COLO829 (cell line): ENCODE results near the gene UXS1.

Experiments used
- DNase-seq: peaks from one replicate; pipeline ENCODE4 v3.0.0; 2012; ENCODE audit warnings: low spot score

UXS1 gene

GRCh38 chr2:106080959-106081358, 113.1 kb downstream of the UXS1 start:
- no peak for DNase-seq

GRCh38 chr2:106078096-106078495, 116.0 kb downstream of the UXS1 start:
- no peak for DNase-seq

GRCh38 chr2:106076941-106077340, 117.2 kb downstream of the UXS1 start:
- DNase-seq = no peak

DNA sequence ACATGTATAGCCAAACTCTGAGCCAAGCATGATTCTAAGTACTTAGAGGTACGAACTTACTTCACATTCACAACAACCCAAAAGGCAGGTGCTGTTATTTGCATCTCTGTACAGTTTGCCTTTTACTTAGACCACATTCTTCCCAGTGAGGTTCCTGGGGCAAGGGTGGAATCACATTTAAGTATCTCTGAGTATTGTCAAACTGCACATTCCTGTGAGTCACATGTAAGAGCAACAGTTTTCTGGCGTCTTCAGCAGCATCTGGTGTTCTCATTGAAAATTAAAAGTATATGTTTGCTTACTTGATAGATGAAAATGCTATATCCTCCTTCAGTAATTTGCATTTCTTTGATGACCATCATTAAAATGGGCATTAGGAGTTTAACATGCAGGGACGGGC, 119.1 kb downstream of the UXS1 start:
- DNase-seq = no peak

- DNase-seq = no peak
Observed at GRCh38 chr2:106073678-106074406, 120.3 kb downstream of the UXS1 start.

DNA sequence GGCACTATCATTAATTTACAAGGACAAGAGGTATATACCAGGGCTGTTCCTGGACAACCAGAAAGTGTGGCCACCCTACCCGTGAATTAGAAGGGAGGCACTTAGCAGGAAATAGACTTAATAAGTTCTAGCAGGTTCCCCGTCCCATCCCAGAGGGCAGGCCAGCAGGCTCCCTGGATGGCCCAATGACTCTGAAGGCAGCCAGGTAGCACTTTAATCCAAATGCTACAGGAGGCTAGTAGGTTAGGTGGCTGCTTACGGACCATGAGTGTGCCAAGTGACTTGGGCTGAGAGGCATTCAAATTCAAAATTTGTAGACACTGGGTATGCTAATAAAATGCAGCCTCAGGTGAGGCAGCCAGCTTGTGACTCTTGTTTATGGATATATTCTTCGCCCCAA, 123.9 kb downstream of the UXS1 start:
- DNase-seq = no peak

GRCh38 chr2:106068451-106068850, 125.7 kb downstream of the UXS1 start:
- DNase-seq = no peak

DNA sequence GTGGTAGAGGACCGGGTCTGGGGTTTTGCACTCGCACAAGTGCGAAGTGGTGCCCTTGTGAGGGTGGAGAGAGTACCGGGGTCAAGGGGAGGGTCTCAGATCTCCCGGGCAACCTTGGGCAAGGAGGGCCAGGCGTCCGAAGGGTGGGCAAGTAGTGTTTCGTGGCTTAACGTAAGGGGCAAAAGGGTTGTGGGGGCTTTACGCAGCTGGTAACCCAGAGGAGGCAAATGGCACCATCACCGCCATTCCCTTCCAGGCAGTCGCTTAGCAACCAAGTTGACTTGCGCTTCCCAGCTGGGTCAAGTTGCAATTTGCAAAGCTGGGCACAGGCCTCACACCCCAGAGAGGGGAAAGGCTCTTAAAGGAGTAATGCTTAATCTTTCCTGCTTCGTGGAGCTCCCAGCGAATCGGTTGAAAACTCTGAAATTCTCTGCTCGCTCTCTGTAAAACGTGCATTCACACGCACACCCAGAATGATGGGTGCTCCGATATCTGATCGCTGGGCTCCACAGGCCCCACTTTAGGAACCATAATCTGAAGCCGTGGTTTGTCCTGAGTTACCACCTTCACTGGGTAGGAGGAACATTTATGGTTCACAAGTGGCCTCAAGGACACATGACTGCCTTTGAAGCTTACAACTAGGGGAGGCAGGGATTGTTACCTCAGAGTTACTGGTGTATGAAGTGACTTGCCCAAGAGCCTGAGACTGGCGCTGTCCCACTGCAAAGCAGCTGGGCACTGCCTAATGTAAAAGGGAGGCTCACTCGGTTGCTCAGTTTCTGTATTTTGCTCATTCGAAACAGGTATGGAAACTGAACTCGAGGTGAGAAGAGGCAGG, 127.9 kb downstream of the UXS1 start:
- DNase-seq = no peak

GRCh38 chr2:106065268-106065982, 128.7 kb downstream of the UXS1 start:
- DNase-seq = no peak

DNA sequence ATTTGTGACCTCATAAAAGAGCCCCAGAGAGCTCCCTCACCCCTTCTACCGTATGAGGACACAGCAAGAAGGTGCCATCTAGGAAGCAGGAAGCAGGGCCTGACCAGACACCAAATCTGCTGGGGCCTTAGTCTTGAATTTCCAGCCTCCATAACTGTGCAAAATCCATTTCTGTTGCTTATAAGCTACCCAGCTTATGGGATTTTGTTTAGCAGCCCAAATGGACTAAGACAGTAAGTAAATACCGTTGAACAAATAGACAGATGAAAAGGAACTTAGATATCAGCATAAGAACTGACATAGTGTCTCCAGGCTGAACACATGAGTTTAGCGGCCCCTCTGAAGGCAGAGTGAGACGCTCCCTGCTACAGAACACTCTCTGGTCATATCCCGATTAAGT, 130.9 kb downstream of the UXS1 start:
- DNase-seq = no peak

DNA sequence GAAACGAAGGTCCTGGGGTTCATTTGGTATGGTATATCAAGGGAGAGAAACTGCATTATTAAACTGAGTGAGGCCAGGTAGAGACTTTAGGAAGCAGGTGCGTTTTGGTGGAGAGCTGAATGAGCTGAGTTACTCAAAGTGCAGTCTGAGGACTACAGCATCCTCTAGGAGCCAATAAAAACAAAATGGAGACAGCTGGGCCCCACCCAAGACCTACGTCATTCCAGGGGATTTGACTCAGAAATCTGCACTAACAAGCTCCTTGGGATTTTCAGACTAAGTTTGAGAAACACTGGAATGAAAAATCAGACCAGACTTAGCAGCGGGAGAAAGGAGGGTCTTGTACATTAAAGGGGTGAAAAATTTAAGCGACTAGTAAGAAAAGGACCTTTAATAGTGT, 131.5 kb downstream of the UXS1 start:
- no peak for DNase-seq

DNA sequence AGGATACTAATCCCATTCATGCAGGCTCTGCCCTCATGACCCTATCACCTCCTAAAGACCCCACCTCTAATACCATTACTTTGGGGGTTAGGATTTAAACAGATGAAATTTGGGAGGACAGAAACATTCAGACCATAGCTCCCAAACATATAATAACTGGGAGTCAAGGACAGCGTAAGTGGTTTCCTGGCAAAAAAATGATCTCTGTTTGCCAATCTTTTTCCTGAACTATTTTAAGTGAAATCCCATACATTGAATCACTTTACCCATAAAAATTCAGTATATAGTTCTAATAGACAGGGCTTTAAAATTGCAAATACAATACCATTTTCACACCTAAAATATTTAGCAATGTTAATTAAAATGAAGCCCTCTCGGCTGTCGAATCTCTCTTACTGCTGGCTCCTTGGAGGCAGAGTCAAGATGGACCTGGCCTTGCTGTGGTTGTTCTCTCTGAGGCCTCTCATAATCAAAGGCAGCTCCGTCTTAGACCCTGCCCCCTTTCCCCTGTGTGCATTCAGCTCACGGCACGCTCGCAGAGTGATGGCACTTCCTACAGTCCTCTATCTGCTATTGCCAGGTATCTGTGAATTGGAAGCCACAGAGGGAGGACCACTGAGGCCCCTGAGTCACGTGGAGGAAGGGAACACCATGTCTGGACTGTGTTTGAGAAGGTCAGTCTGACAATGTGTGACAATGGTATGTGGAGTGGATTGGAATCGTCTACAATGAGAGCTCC, 132.3 kb downstream of the UXS1 start:
- DNase-seq = no peak

- DNase-seq = no peak
Observed at GRCh38 chr2:106059416-106060065, 134.6 kb downstream of the UXS1 start.

DNA sequence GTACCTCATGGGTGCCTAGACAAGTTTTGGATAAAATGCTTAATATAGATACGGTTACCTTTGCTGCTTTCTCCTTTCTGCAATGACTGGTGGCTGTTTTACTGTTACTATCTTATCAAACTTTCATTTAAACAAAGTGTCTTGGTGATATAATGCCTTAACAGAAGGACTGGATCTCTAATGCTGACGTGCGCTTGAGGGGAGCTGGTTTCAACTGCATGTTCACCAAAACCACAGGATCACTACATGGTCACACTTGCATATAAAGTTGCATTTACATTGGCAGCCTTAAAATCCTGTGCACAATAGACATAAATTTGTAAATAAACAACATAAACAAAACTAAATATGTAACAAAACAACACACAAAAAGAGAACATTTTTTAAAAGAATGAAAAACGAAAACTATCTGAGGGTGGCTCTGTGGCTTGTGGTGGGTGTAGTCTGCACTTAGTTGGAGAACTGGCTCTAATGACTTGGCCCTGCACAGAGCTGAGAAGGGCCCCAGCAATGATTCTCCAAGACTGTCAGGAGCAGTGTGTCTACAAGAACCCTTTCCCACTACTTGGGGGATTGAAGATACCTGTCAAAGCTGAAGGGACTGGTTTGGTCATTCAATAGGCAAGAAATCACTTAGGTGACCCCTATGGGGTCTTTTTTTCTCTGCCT, 135.5 kb downstream of the UXS1 start:
- no peak for DNase-seq

- DNase-seq = no peak
Observed at GRCh38 chr2:106057206-106057605, 136.9 kb downstream of the UXS1 start.

GRCh38 chr2:106054880-106055655, 139.0 kb downstream of the UXS1 start:
- no peak for DNase-seq

GRCh38 chr2:106054321-106054720, 139.8 kb downstream of the UXS1 start:
- no peak for DNase-seq

GRCh38 chr2:106053581-106053980, 140.5 kb downstream of the UXS1 start:
- no peak for DNase-seq

GRCh38 chr2:106053116-106053515, 141.0 kb downstream of the UXS1 start:
- peak; percentile 95 for DNase-seq

DNA sequence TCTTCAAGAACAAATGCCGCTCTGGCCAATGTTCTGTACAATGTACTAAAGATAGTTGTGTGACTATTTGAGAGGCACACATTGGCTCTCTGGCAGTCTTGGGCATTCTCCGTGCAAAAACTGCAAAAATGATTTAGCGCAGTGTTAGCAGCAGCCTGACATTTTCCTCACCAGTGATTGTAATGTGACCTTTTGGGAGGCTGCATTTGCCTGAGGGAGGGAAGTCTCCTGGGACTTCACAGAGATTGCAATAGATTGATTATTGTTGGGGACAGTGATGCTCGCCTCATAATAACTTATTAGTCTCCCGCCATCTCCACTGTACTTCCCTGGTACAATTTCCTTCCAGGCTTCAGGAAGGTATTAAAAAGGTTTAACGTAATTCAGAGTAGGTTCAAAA, 149.2 kb downstream of the UXS1 start:
- peak; percentile 15 for DNase-seq
